Lower leg skin (tissue), 3 donors: ENCODE results near the gene UGT1A5.

Experiments
- POLR2A ChIP-seq, 2 donors: fragments of 450-650 bp; IDR thresholded peaks; one replicate each; pipeline ENCODE4 v1.6.1; 2016 to 2017; ENCODE audit warnings: antibody characterized with exemption in 2 of 2, mild to moderate bottlenecking in 1 of 2, moderate library complexity in 1 of 2
- TF ChIP-seq, protein P1 (sequence below), 3 donors: fragments of 450-650 bp; IDR thresholded peaks; one replicate each; pipeline ENCODE4 v1.5.1; 2016; ENCODE audit warnings: antibody characterized with exemption in 3 of 3, mild to moderate bottlenecking in 3 of 3, moderate library complexity in 2 of 3

DNA sequence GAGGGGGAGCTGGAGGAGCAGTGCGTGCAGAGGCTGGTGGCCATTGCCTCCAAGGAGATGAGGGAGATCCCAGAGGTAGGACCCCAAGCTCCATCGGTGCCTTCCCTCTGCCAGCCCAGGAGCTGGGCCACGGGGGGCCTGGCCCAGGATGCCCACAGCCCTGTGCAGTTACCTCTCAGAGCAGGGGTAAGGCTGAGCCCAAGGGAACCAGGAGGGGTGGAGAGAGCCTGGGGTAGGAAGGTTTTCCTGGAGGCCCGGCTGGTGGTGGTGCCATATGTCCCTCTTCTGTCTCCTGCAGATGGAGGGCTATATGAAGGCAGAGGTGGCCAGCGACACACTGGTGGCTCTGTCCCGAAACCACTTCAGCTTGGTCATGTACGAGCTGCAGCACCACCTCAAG is 76.8 kb downstream of the UGT1A5 start:
- TF ChIP-seq, protein P1, sequence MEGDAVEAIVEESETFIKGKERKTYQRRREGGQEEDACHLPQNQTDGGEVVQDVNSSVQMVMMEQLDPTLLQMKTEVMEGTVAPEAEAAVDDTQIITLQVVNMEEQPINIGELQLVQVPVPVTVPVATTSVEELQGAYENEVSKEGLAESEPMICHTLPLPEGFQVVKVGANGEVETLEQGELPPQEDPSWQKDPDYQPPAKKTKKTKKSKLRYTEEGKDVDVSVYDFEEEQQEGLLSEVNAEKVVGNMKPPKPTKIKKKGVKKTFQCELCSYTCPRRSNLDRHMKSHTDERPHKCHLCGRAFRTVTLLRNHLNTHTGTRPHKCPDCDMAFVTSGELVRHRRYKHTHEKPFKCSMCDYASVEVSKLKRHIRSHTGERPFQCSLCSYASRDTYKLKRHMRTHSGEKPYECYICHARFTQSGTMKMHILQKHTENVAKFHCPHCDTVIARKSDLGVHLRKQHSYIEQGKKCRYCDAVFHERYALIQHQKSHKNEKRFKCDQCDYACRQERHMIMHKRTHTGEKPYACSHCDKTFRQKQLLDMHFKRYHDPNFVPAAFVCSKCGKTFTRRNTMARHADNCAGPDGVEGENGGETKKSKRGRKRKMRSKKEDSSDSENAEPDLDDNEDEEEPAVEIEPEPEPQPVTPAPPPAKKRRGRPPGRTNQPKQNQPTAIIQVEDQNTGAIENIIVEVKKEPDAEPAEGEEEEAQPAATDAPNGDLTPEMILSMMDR (IDR thresholded peaks at IDR 0.05), result no peak
- TF ChIP-seq POLR2A (IDR thresholded peaks at IDR 0.05), result no peak
